ENCODE data around the gene PRRC2B. TPM values are rescaled to one million over a fixed set of nuclear protein-coding genes. Genes with fewer than 3 reads are reported as not detected.

The PRRC2B gene
- total RNA-seq, 4 donors from 2014 or later: 81.7 to 159 (median 117) TPM

DNA sequence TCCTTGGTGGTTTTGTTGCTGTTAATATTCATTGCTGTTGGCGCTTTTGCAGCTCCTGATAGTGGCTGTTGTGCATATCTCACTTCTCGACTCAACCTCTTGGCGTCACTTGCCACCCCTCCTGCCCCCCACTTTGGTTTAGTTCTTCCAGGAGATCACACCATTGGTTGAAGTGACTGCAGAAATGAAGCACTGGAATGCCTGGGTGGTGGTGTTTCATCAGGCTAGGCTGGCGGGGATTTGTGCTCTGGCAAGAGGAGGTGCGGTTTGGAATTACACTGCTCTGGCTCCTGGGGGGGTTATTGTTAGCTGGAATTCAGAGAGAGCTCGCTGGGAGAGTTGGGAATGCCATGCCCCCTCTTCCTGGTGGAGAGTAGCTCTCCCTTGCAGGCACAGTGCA lies 11.5 kb downstream of the PRRC2B start:
- no peak overlapping the region for H3K4me3 ChIP-seq (replicated peaks in 1 of 3)
- H3K4me1 ChIP-seq: peaks cover 65 to 93% of the 10 kb centered on the region in 2 donors
- WGBS, 2 donors: 46 to 53% methylated on average over 6 of the region's 6 CpGs
- no peaks in the 10 kb centered on the region for H3K27me3 ChIP-seq
- DNase-seq: peak in 1 of 2 donors; percentile 17
- H3K36me3 ChIP-seq: no peaks in the 10 kb centered on the region
- peak overlapping the region in 2 of 3 donors; percentile 10 to 65 for H3K27ac ChIP-seq
- intact Hi-C loops (cut with DNase I): no loop called here
- H3K9me3 ChIP-seq: no peaks in the 10 kb centered on the region
- no peak for TF ChIP-seq POLR2A (IDR thresholded peaks at IDR 0.05)
- TF ChIP-seq, protein P1, sequence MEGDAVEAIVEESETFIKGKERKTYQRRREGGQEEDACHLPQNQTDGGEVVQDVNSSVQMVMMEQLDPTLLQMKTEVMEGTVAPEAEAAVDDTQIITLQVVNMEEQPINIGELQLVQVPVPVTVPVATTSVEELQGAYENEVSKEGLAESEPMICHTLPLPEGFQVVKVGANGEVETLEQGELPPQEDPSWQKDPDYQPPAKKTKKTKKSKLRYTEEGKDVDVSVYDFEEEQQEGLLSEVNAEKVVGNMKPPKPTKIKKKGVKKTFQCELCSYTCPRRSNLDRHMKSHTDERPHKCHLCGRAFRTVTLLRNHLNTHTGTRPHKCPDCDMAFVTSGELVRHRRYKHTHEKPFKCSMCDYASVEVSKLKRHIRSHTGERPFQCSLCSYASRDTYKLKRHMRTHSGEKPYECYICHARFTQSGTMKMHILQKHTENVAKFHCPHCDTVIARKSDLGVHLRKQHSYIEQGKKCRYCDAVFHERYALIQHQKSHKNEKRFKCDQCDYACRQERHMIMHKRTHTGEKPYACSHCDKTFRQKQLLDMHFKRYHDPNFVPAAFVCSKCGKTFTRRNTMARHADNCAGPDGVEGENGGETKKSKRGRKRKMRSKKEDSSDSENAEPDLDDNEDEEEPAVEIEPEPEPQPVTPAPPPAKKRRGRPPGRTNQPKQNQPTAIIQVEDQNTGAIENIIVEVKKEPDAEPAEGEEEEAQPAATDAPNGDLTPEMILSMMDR (IDR thresholded peaks at IDR 0.05): no peak

DNA sequence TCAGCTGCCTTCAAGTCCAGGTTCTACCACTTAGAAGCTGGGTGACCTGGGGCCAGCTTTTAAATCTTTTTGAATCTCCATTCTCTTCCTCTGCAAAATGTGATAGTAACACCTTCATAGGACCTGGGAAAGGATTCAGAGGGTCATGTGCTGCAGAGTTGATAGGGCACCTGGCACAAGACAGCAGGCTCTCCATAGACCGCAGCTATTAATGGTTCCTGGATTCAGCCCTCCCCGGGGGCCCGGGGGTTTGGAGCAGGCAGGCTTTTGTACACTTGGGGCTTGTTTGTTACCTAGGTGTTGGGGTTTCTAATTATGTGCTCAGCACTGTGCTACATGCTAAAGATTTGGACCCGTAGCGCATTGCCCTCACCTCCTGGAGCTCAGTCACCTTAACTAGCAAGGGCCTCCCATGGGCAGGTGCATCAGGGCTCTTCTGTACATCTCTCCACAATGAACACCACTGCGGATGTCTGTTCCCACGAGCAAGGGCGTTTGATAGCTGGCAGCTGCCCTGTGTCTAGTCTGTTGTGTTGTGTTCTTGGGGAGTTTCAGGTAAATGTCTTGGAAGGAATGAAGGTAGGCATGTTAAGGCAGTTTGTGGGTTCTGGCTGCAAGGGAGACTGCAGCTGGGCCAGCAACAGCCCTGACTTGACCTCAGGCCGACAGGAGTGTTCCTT lies 12.1 kb downstream of the PRRC2B start:
- Histone ChIP-seq H3K9me3 (no peaks in the 10 kb centered on the region), H3K4me1 (peaks cover 65 to 92% of the 10 kb centered on the region in 2 donors), H3K27ac (peak overlapping the region in 2 of 3 donors; percentile 10 to 65), H3K36me3 (no peaks in the 10 kb centered on the region), H3K4me3 (replicated peaks in 1 of 3) (no peak overlapping the region), H3K27me3 (no peaks in the 10 kb centered on the region)
- no peak for TF ChIP-seq POLR2A (IDR thresholded peaks at IDR 0.05)
- TF ChIP-seq, protein P1 (IDR thresholded peaks at IDR 0.05): no peak
- intact Hi-C loops (cut with DNase I): no loop called here
- 43 to 51% methylated on average over 7 to 9 of the region's 9 CpGs for WGBS, 2 donors
- no peak for DNase-seq

DNA sequence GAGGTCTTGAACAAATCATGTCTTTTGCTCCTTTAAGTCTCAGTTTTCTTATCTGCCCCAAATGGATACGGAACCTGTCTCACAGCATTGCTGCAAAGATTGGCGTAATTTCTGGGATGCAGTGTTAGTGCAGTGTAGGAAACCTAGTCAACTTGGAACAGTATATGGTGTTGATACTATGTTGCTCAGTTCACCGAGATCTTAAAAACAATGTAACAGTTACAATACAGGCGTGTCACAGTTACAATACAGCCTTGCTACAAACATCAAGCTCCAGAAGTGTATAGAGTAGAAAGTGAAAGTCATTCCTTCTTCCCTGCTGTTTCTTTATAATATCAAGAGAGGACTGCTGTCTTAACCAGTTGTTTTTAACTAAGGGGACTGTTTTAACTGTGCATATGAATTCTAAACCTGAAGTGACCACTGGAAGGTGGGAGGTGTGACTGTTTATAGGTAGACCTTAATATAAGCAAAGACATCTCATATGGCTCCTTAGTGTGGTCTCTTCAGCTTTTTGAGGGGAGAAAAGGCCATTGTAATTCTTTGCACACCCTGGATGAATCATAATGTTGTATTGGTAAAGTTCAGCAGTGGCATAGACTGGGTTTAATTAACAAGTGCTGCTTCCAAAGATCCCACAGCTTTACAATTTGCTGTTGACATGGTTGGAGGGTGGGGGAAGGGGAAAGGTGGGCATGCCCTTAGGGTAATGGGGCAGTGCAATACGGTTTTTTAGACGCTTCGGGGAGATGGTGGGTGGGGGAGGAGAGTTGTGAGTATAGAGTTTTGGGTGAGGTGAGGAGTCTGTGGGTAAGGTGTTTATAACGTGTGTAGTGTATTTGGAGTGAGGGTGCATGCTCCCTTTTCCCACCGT lies 12.9 kb downstream of the PRRC2B start:
- no peaks in the 10 kb centered on the region for H3K27me3 ChIP-seq
- no peak for DNase-seq
- peak overlapping the region in 2 of 3 donors; percentile 34 to 65 for H3K27ac ChIP-seq
- no peaks in the 10 kb centered on the region for H3K36me3 ChIP-seq
- 49 to 57% methylated on average over 9 of the region's 9 CpGs for WGBS, 2 donors
- TF ChIP-seq, protein P1 (IDR thresholded peaks at IDR 0.05): no peak
- no peak for TF ChIP-seq POLR2A (IDR thresholded peaks at IDR 0.05)
- H3K4me1 ChIP-seq: peaks cover 63 to 84% of the 10 kb centered on the region in 2 donors
- no peaks in the 10 kb centered on the region for H3K9me3 ChIP-seq
- no peak overlapping the region for H3K4me3 ChIP-seq (replicated peaks in 1 of 3)
- intact Hi-C loops (cut with DNase I): no loop called here

DNA sequence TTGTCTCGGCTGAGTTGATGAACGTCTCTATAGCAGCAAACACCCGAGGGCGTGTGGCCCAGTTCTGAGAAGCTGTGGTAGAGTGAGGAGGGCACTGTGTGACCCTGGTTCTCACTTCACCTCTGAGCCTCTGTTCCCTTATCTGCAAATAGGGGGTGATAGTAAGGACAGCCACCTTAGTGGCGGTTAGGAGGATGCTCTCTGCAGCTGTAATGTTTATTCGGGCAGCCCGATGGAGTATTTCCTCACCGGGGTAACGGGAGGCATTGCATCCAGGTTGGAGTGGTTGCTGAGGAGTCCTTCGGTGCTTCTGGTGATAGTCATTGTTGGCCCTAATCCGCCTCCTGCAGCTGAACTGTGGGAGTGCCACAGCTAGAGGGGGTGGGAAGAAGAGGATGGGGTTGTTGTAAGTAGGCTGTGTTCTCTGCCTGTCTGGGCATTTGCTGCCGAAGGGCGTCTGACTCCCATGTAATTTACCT lies 13.9 kb downstream of the PRRC2B start:
- peaks cover 53 to 74% of the 10 kb centered on the region in 2 donors for H3K4me1 ChIP-seq
- WGBS, 2 donors: 20 to 24% methylated on average over 13 of the region's 13 CpGs
- H3K9me3 ChIP-seq: no peaks in the 10 kb centered on the region
- peak overlapping the region in 2 of 3 donors; percentile 34 to 65 for H3K27ac ChIP-seq
- no peaks in the 10 kb centered on the region for H3K27me3 ChIP-seq
- no peaks in the 10 kb centered on the region for H3K36me3 ChIP-seq
- no peak overlapping the region for H3K4me3 ChIP-seq (replicated peaks in 1 of 3)
- peak; percentile 58 to 60 for DNase-seq
- intact Hi-C loops (cut with DNase I): no loop called here
- no peak for TF ChIP-seq POLR2A (IDR thresholded peaks at IDR 0.05)
- TF ChIP-seq, protein P1 (IDR thresholded peaks at IDR 0.05): peak in 4 of 6 experiments; percentile 38 to 53 (median 46)
